ENCODE data around the gene TMEM209. TPM values are rescaled to one million over a fixed set of nuclear protein-coding genes. Genes with fewer than 3 reads are reported as not detected.

Gene TMEM209
- total RNA-seq, 1 experiment from 2014 or later, result 45.8 TPM

DNA sequence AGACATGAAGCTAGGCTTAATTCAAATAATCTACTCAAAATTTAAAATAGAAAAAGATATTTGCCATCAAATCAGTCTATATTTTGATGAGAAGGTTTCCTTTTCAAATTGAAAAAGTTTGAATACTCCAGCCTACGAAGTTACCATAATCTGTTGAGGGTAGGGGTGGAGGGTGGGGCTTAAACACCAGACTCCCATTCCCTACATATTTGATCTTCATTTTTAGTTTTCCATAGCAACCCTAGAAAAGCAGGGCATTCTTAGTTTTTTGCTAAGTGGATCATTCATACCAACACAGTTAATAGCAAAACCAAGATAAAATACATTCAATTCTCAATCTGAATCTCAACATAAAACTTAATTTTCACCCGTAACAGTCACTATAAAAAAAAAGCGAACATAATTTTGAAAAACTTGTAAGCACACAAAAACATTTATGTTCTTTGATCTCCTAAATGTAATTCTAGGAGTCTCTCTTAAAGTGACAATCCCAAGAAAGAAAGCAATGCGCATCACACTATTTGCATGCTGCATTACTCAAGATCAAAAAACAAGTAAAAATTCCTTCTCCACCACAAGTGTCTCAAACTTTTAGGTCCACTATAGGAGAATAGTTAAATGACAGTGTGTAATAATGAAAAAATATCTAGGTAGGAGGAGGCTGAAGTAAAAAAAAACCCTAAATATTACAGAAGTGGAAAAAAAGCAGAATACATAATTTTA is 30.8 kb downstream of the TMEM209 start:
- no peak for TF ChIP-seq EZH2 (IDR thresholded peaks at IDR 0.05; ENCODE audit: borderline replicate concordance, low read depth, low read length, poor library complexity, severe bottlenecking)

DNA sequence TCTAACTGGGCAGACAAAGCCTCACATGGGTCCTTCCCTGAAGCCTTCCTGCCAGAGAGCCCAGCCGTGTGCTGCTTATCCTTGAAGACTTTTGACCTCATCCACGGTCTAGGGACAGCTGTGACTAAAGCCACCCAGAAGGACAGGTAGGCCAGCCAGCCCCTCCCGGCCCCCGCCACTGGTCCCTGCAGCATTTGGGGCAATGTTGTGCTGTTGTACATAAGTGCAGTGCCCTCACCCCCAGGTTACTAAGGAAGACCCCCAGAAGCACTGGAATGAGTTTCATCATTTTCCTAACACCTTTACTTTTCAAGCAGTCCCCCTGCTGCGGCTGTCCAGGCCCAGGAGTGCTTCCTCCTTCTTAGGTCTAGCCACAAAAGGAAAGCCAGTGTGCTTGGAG is 43.0 kb downstream of the TMEM209 start:
- Histone ChIP-seq H3K27ac (ENCODE audit: low read depth, low read length, poor library complexity, severe bottlenecking) (no peak overlapping the region), H3K9me3 (ENCODE audit: low read depth, low read length, poor library complexity, severe bottlenecking) (no peaks in the 10 kb centered on the region), H3K4me1 (ENCODE audit: insufficient read depth, low read length, poor library complexity, severe bottlenecking) (no peaks in the 10 kb centered on the region), H3K27me3 (replicated peaks; ENCODE audit: insufficient read depth, low read depth, low read length, poor library complexity) (no peaks in the 10 kb centered on the region), H3K36me3 (ENCODE audit: insufficient read depth, low read length, poor library complexity, severe bottlenecking) (peaks cover 47% of the 10 kb centered on the region), H3K4me3 (ENCODE audit: low read depth, low read length, poor library complexity, severe bottlenecking) (no peak overlapping the region)
- intact Hi-C loops (cut with micrococcal nuclease; ENCODE audit: unreplicated experiment), result no loop called here
- POLR2A ChIA-PET (ENCODE audit: low non-redundant PET), result no interaction called here
- no peak for DNase-seq (ENCODE audit: low spot score)
- TF ChIP-seq EZH2 (IDR thresholded peaks at IDR 0.05; ENCODE audit: borderline replicate concordance, low read depth, low read length, poor library complexity, severe bottlenecking), result no peak
- TF ChIP-seq, protein P1, sequence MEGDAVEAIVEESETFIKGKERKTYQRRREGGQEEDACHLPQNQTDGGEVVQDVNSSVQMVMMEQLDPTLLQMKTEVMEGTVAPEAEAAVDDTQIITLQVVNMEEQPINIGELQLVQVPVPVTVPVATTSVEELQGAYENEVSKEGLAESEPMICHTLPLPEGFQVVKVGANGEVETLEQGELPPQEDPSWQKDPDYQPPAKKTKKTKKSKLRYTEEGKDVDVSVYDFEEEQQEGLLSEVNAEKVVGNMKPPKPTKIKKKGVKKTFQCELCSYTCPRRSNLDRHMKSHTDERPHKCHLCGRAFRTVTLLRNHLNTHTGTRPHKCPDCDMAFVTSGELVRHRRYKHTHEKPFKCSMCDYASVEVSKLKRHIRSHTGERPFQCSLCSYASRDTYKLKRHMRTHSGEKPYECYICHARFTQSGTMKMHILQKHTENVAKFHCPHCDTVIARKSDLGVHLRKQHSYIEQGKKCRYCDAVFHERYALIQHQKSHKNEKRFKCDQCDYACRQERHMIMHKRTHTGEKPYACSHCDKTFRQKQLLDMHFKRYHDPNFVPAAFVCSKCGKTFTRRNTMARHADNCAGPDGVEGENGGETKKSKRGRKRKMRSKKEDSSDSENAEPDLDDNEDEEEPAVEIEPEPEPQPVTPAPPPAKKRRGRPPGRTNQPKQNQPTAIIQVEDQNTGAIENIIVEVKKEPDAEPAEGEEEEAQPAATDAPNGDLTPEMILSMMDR (conservative IDR thresholded peaks at IDR 0.05; ENCODE audit: low read depth, low read length), result no peak
- CTCF ChIA-PET, result no interaction called here
- BruUV-seq (replicated peaks), result no TSS peak

More for the DNA sequence above, 30.8 kb downstream of the TMEM209 start:
- intact Hi-C loops (cut with micrococcal nuclease; ENCODE audit: unreplicated experiment), result no loop called here
- Histone ChIP-seq H3K27me3 (replicated peaks; ENCODE audit: insufficient read depth, low read depth, low read length, poor library complexity) (no peaks in the 10 kb centered on the region), H3K9me3 (ENCODE audit: low read depth, low read length, poor library complexity, severe bottlenecking) (no peaks in the 10 kb centered on the region), H3K36me3 (ENCODE audit: insufficient read depth, low read length, poor library complexity, severe bottlenecking) (peaks cover 61% of the 10 kb centered on the region), H3K27ac (ENCODE audit: low read depth, low read length, poor library complexity, severe bottlenecking) (no peak overlapping the region), H3K4me3 (ENCODE audit: low read depth, low read length, poor library complexity, severe bottlenecking) (no peak overlapping the region), H3K4me1 (ENCODE audit: insufficient read depth, low read length, poor library complexity, severe bottlenecking) (no peaks in the 10 kb centered on the region)
- DNase-seq (ENCODE audit: low spot score), result no peak
- BruUV-seq (replicated peaks), result no TSS peak
- POLR2A ChIA-PET (ENCODE audit: low non-redundant PET), result no interaction called here
- CTCF ChIA-PET, result no interaction called here

DNA sequence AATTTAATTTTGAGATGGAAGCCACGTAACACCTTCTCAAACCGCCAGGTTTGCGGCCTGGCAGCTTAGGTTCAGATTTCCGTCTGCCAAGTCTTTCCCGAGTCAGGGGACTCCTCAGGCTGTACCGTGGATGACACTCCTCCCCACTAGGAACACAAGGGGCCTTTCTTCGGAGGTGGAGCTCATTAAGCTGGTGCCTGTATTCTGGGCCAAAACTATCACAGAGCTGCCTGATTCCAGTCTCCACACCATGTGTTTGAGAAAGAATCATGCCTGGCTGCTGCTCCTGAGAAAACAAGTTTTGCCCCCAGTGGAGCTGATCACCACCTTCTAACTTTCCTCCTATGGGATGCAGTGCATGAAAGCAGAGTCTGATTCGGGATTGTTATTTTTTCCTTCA is 44.8 kb downstream of the TMEM209 start:
- Histone ChIP-seq H3K36me3 (ENCODE audit: insufficient read depth, low read length, poor library complexity, severe bottlenecking) (peaks cover 32% of the 10 kb centered on the region), H3K4me1 (ENCODE audit: insufficient read depth, low read length, poor library complexity, severe bottlenecking) (no peaks in the 10 kb centered on the region), H3K9me3 (ENCODE audit: low read depth, low read length, poor library complexity, severe bottlenecking) (no peaks in the 10 kb centered on the region), H3K27me3 (replicated peaks; ENCODE audit: insufficient read depth, low read depth, low read length, poor library complexity) (no peaks in the 10 kb centered on the region), H3K4me3 (ENCODE audit: low read depth, low read length, poor library complexity, severe bottlenecking) (no peak overlapping the region), H3K27ac (ENCODE audit: low read depth, low read length, poor library complexity, severe bottlenecking) (no peak overlapping the region)
- TF ChIP-seq, protein P1 (conservative IDR thresholded peaks at IDR 0.05; ENCODE audit: low read depth, low read length), result no peak
- no peak for TF ChIP-seq EZH2 (IDR thresholded peaks at IDR 0.05; ENCODE audit: borderline replicate concordance, low read depth, low read length, poor library complexity, severe bottlenecking)
- ChIA-PET CTCF (no interaction called here), POLR2A (ENCODE audit: low non-redundant PET) (no interaction called here)
- intact Hi-C loops (cut with micrococcal nuclease; ENCODE audit: unreplicated experiment), result no loop called here
- no peak for DNase-seq (ENCODE audit: low spot score)
- no TSS peak for BruUV-seq (replicated peaks)

- no peak for DNase-seq (ENCODE audit: low spot score)
- no peaks in the 10 kb centered on the region for H3K9me3 ChIP-seq (ENCODE audit: low read depth, low read length, poor library complexity, severe bottlenecking)
- no peaks in the 10 kb centered on the region for H3K27me3 ChIP-seq (replicated peaks; ENCODE audit: insufficient read depth, low read depth, low read length, poor library complexity)
- no peaks in the 10 kb centered on the region for H3K4me1 ChIP-seq (ENCODE audit: insufficient read depth, low read length, poor library complexity, severe bottlenecking)
- TF ChIP-seq, protein P1 (conservative IDR thresholded peaks at IDR 0.05; ENCODE audit: low read depth, low read length), result no peak
- no peak for TF ChIP-seq EZH2 (IDR thresholded peaks at IDR 0.05; ENCODE audit: borderline replicate concordance, low read depth, low read length, poor library complexity, severe bottlenecking)
- no TSS peak for BruUV-seq (replicated peaks)
- H3K27ac ChIP-seq (ENCODE audit: low read depth, low read length, poor library complexity, severe bottlenecking), result no peak overlapping the region
- no peak overlapping the region for H3K4me3 ChIP-seq (ENCODE audit: low read depth, low read length, poor library complexity, severe bottlenecking)
- POLR2A ChIA-PET (ENCODE audit: low non-redundant PET), result no interaction called here
- peaks cover 30% of the 10 kb centered on the region for H3K36me3 ChIP-seq (ENCODE audit: insufficient read depth, low read length, poor library complexity, severe bottlenecking)
- CTCF ChIA-PET, result no interaction called here
- intact Hi-C loops (cut with micrococcal nuclease; ENCODE audit: unreplicated experiment), result no loop called here
Observed at GRCh38 chr7:130160023-130160422, 45.2 kb downstream of the TMEM209 start.
